HG03460 (cell line): ENCODE results near the gene BOK.

Experiments
- ATAC-seq: cut with Tn5 transposase; IDR thresholded peaks from one replicate; pipeline ENCODE4 v1.9.1; 2021; ENCODE audit not compliant: unreplicated experiment

Gene BOK

DNA sequence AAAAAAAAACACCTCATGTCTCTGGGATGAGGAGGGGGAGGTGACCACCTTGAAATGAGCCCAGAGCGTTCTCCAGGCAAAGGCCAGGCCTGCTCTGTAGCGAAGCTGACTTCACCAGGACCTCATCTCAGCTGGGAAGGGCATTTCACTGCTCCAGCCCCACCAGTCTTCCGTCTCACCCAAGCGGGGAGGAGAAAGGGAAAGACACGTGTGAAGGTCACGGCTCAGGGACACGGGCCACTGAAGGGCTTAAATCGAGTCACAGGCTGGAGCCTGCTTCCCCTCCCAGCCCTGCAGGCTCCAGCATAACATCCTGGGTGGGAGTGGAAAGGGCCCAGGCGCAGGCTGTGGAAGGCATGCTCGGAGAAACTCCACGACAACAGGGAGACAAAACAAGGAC lies 60.3 kb downstream of the BOK start:
- ATAC-seq = no peak

- no peak for ATAC-seq
Observed at GRCh38 chr2:241619597-241620418, 61.3 kb downstream of the BOK start.

- ATAC-seq = no peak
Observed at GRCh38 chr2:241620419-241620769, 61.8 kb downstream of the BOK start.
